ENCODE data around the gene BRINP3.

DNA sequence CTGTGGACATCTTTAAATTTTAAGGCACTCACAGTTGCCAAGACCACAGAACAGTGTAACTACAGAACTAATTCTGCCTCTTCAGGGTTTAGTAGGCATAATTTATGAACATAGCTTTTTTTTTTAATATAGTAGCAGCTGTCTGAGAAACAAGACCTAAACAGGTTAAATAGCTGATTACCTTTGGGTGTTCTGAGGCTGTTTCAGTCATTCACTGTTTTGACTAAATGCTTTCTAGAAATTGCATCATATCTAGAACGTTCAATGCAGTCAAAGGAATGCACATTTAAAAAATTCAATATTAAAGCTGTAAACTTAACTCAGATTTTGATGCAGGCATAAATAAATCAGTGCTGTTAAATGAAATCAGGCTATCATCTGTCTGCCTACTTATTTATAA, 101.6 kb downstream of the BRINP3 start:
- no peak for TF ChIP-seq EZH2 (IDR thresholded peaks at IDR 0.05; ENCODE audit: borderline replicate concordance, insufficient read depth, low read length, poor library complexity, severe bottlenecking)
- TF ChIP-seq, protein P1, sequence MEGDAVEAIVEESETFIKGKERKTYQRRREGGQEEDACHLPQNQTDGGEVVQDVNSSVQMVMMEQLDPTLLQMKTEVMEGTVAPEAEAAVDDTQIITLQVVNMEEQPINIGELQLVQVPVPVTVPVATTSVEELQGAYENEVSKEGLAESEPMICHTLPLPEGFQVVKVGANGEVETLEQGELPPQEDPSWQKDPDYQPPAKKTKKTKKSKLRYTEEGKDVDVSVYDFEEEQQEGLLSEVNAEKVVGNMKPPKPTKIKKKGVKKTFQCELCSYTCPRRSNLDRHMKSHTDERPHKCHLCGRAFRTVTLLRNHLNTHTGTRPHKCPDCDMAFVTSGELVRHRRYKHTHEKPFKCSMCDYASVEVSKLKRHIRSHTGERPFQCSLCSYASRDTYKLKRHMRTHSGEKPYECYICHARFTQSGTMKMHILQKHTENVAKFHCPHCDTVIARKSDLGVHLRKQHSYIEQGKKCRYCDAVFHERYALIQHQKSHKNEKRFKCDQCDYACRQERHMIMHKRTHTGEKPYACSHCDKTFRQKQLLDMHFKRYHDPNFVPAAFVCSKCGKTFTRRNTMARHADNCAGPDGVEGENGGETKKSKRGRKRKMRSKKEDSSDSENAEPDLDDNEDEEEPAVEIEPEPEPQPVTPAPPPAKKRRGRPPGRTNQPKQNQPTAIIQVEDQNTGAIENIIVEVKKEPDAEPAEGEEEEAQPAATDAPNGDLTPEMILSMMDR (IDR thresholded peaks at IDR 0.05; ENCODE audit: poor library complexity, severe bottlenecking), result no peak
- TF ChIP-seq POLR2AphosphoS5 (IDR thresholded peaks at IDR 0.05), result no peak
- TF ChIP-seq, protein P2, sequence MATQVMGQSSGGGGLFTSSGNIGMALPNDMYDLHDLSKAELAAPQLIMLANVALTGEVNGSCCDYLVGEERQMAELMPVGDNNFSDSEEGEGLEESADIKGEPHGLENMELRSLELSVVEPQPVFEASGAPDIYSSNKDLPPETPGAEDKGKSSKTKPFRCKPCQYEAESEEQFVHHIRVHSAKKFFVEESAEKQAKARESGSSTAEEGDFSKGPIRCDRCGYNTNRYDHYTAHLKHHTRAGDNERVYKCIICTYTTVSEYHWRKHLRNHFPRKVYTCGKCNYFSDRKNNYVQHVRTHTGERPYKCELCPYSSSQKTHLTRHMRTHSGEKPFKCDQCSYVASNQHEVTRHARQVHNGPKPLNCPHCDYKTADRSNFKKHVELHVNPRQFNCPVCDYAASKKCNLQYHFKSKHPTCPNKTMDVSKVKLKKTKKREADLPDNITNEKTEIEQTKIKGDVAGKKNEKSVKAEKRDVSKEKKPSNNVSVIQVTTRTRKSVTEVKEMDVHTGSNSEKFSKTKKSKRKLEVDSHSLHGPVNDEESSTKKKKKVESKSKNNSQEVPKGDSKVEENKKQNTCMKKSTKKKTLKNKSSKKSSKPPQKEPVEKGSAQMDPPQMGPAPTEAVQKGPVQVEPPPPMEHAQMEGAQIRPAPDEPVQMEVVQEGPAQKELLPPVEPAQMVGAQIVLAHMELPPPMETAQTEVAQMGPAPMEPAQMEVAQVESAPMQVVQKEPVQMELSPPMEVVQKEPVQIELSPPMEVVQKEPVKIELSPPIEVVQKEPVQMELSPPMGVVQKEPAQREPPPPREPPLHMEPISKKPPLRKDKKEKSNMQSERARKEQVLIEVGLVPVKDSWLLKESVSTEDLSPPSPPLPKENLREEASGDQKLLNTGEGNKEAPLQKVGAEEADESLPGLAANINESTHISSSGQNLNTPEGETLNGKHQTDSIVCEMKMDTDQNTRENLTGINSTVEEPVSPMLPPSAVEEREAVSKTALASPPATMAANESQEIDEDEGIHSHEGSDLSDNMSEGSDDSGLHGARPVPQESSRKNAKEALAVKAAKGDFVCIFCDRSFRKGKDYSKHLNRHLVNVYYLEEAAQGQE (IDR thresholded peaks at IDR 0.05; ENCODE audit: borderline replicate concordance), result no peak
- no peak for TF ChIP-seq SMC3 (conservative IDR thresholded peaks at IDR 0.05; ENCODE audit: poor library complexity)
- no peak for TF ChIP-seq RAD21 (conservative IDR thresholded peaks at IDR 0.05)
- no peak for TF ChIP-seq MXI1 (conservative IDR thresholded peaks at IDR 0.05; ENCODE audit: poor library complexity, severe bottlenecking)
- TF ChIP-seq EP300 (conservative IDR thresholded peaks at IDR 0.05; ENCODE audit: poor library complexity, severe bottlenecking), result no peak
